Activated naive CD4-positive, alpha-beta T cell treated with anti-CD3 and anti-CD28 coated beads, Interleukin-2, amount 10 ng/mL, durations not matched to agents 7 days and 5 days (primary cell): ENCODE measurements around the gene SNAPC4.

Source experiments
- CTCF ChIA-PET: fragments of 350-600 bp; sonication (Branson Sonifier 250); formaldehyde crosslinking; loops from one replicate; lab custom pipeline; 2021; ENCODE audit warnings: antibody characterized with exemption; lab: Charles Lee
- DNase-seq: peaks from one replicate; pipeline ENCODE4 v3.0.0-alpha.2; 2020
- H3K27ac Mint-ChIP-seq: one replicate; pipeline ENCODE4 v1.8.0; 2021; ENCODE audit warnings: mild to moderate bottlenecking, moderate library complexity, mixed read lengths
- H3K27me3 Mint-ChIP-seq: one replicate; pipeline ENCODE4 v1.8.0; 2021; ENCODE audit warnings: mild to moderate bottlenecking, mixed read lengths
- H3K36me3 Mint-ChIP-seq: one replicate; pipeline ENCODE4 v1.8.0; 2021; ENCODE audit warnings: mixed read lengths
- H3K4me1 Mint-ChIP-seq: one replicate; pipeline ENCODE4 v1.8.0; 2021; ENCODE audit warnings: mixed read lengths
- H3K4me3 Mint-ChIP-seq: one replicate; pipeline ENCODE4 v1.8.0; 2021; ENCODE audit warnings: mild to moderate bottlenecking, moderate library complexity, mixed read lengths
- H3K9me3 Mint-ChIP-seq: one replicate; pipeline ENCODE4 v1.8.0; 2021; ENCODE audit warnings: mixed read lengths

SNAPC4 gene, protein sequence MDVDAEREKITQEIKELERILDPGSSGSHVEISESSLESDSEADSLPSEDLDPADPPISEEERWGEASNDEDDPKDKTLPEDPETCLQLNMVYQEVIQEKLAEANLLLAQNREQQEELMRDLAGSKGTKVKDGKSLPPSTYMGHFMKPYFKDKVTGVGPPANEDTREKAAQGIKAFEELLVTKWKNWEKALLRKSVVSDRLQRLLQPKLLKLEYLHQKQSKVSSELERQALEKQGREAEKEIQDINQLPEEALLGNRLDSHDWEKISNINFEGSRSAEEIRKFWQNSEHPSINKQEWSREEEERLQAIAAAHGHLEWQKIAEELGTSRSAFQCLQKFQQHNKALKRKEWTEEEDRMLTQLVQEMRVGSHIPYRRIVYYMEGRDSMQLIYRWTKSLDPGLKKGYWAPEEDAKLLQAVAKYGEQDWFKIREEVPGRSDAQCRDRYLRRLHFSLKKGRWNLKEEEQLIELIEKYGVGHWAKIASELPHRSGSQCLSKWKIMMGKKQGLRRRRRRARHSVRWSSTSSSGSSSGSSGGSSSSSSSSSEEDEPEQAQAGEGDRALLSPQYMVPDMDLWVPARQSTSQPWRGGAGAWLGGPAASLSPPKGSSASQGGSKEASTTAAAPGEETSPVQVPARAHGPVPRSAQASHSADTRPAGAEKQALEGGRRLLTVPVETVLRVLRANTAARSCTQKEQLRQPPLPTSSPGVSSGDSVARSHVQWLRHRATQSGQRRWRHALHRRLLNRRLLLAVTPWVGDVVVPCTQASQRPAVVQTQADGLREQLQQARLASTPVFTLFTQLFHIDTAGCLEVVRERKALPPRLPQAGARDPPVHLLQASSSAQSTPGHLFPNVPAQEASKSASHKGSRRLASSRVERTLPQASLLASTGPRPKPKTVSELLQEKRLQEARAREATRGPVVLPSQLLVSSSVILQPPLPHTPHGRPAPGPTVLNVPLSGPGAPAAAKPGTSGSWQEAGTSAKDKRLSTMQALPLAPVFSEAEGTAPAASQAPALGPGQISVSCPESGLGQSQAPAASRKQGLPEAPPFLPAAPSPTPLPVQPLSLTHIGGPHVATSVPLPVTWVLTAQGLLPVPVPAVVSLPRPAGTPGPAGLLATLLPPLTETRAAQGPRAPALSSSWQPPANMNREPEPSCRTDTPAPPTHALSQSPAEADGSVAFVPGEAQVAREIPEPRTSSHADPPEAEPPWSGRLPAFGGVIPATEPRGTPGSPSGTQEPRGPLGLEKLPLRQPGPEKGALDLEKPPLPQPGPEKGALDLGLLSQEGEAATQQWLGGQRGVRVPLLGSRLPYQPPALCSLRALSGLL (N-terminal part only)

DNA sequence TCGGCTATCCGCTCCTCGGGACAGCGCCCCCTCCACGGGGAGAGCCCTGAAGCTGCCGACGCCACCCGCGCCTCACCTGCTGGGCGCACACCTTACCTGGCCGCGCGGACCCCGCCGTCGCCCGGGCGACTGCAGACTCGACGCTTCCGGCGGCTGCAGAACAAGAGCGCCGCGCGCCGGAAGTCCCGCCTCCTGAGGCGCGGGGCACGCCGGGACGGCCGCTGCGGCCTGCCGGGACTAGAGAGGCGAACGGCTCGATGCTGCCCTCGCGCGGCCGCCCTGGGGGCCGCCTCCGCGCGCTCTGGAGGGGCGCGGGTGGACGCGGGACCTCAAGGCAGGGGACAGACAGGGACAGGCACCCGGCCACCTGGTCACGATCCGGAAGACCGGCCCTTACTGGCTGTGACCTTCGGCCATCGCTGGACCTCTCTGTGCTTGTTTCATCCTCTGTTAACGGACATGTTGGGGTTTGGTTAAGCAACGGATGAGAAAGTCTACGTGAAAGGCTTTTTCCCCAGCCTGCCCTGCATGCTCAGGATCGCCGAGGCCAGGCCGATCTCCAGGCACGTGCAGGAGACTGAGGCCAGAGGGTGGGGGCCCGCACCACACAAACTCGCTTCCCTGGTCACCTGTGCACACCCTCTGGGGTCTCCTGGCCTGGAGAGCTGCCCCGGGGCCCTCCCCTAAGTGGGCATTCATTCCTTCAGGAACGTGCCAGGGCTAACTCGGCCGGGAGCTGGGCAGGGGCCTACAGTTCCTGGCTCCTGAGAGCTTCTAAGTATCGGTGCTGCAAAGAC, at the start of gene SNAPC4:
Gene SNAPC4, minus strand, starts transcription at position 133 of the 797 bp plus-strand sequence. CDS start 1,742 bp downstream, outside the sequence.
- peak within 1 kb of the TSS; percentile 81 for H3K27ac Mint-ChIP-seq
- H3K4me3 Mint-ChIP-seq = peak within 1 kb of the TSS; percentile 84
- no peaks in the 10 kb centered on the region for H3K9me3 Mint-ChIP-seq
- DNase-seq = peak; percentile 89
- H3K4me1 Mint-ChIP-seq = peaks cover 63% of the 10 kb centered on the region
- CTCF ChIA-PET = interaction anchor here (0.8 to 2.1 kb wide), 6 partner anchors 10 to 87 kb away, joined by 3 to 6 read pairs (median 4); no protein-coding TSS in a partner anchor
- H3K27me3 Mint-ChIP-seq = no peaks in the 10 kb centered on the region
- peaks cover 43% of the 10 kb centered on the region for H3K36me3 Mint-ChIP-seq

DNA sequence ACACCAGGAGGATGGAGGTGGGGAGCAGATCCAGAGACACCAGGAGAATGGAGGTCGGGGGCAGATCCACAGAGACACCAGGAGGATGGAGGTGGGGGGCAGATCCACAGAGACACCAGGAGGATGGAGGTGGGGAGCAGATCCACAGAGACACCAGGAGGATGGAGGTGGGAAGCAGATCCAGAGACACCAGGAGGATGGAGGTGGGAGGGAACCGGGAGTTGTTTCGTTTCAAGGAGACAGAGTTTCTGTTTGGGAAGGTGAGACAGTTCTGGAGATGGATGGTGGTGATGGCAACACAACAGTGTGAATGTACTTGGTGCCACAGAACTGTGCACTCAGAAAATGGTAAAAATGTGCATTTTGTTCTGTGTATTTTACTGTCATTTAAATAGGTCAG, 48.7 kb upstream of the SNAPC4 start:
- Mint-ChIP-seq H3K27me3 (no peaks in the 10 kb centered on the region), H3K4me3 (no peak overlapping the region), H3K36me3 (peaks cover 53% of the 10 kb centered on the region), H3K4me1 (no peaks in the 10 kb centered on the region), H3K9me3 (no peaks in the 10 kb centered on the region), H3K27ac (no peak overlapping the region)
- no peak for DNase-seq
- CTCF ChIA-PET = no interaction called here

DNA sequence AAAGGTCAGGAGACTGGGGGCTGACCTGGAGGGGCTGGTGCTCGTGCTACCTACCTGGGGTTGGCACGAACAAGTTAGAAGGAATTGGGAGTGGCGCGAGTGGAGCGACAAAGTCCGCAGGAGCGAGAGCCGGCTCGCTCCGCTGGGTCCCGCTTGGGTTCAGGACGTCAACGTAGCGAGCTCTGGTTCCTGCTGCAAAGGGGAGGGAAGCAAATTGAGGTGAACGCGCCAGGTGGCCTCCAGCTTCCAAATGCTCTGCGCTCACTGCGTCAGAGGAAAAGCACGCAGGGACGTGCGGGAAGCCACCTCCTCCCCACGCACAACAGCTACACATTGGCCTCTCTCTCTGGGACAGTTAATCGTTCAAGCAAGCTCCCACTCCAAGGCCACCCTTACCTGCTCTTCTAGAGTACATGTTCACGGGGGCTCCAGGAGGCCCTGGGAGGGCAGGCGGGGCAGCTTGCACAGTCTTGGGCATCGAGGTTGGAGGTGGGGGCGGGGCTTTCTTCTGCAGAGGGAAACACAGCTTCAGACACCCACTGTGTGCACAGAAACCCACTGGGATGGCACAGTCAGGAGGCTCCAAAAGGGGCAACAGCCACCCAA, 47.3 kb upstream of the SNAPC4 start:
- Mint-ChIP-seq H3K36me3 (peaks cover 55% of the 10 kb centered on the region), H3K27ac (no peak overlapping the region), H3K4me1 (no peaks in the 10 kb centered on the region), H3K4me3 (no peak overlapping the region), H3K27me3 (no peaks in the 10 kb centered on the region), H3K9me3 (no peaks in the 10 kb centered on the region)
- CTCF ChIA-PET = no interaction called here
- no peak for DNase-seq

DNA sequence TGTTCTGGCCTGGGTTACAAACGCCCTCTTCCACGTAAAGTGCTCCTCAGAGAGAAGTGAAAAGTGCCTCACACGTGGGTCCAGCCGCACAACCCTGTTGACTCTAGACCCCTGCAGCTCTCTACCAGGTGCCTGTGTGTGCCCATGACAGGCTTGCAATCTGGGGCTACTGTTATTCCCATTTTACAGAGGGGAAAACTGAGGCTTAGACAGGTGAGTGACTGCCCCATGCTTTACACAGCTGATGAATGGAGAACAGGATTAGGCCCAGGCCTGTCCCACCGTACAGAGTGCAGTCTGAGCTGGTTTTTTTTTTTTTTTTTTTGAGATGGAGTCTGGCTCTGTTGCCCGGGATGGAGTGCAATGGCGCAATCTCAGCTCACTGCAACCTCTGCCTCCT, 45.8 kb upstream of the SNAPC4 start:
- Mint-ChIP-seq H3K27ac (no peak overlapping the region), H3K36me3 (peaks cover 50% of the 10 kb centered on the region), H3K9me3 (no peaks in the 10 kb centered on the region), H3K4me1 (no peaks in the 10 kb centered on the region), H3K27me3 (no peaks in the 10 kb centered on the region), H3K4me3 (no peak overlapping the region)
- CTCF ChIA-PET = no interaction called here
- no peak for DNase-seq

DNA sequence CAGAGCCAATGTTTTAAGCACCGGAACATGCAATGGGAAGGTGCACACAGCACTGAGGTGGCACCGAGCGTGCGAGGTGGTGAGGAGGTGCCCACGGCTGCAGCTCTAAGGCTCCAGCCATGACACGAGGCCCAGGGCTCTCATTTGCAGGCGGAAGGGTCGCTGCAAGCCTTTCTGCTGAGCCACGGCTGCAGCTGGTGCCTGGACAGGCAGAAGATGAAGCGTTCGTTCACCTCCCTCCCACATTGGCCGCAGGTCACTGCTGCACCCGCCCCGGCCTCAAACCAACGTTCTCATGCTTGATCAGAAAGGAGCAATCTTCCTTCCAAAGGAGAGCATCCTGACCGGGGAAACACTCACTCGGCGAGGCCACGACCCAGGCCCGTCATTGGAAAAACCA, 44.1 kb upstream of the SNAPC4 start:
- Mint-ChIP-seq H3K9me3 (no peaks in the 10 kb centered on the region), H3K27me3 (no peaks in the 10 kb centered on the region), H3K4me1 (no peaks in the 10 kb centered on the region), H3K4me3 (no peak overlapping the region), H3K27ac (no peak overlapping the region), H3K36me3 (peaks cover 43% of the 10 kb centered on the region)
- no peak for DNase-seq
- CTCF ChIA-PET = no interaction called here

DNA sequence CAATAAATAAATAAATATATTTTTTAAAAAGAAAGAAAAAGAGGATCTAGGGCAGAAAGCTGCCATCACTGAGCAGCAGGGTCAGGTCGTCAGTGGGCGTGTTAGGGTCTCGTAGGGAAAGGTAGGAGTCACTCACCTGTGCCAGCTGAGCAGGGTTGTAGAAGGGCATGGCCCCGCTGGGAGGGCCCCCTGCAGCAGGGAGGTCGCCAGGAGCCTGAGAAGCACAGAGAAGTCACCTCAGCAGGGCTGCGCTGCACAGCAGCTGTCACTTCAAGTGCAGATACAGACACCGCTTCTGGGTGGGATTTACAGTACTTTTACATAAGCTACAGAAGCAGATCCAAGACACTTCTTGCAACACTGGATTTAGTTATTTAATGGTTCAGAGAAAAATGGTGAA, 43.7 kb upstream of the SNAPC4 start:
- Mint-ChIP-seq H3K9me3 (no peaks in the 10 kb centered on the region), H3K27ac (no peak overlapping the region), H3K36me3 (peaks cover 43% of the 10 kb centered on the region)

DNA sequence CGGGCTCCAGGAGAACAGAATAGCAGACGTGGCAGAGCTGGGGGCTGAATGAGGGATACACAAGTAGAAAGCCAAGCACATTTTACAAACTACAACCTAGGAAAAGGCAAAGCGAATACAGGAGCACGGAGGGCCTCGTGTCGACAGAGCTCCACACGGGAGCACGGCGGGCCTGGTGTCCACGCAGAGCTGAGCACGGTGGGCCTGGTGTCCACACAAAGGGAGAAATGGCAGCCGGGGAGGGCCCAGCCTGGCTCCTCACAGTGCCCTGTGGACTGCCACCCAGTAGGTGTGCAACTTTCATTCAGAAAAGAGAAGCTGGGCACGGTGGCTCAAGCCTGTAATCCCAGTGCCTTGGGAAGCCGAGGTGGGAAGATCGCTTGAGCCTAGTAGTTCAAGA, 43.1 kb upstream of the SNAPC4 start:
- CTCF ChIA-PET = interaction anchor here (1.0 kb wide), 1 partner anchor 25 kb away, joined by 3 read pairs; no protein-coding TSS in a partner anchor
- DNase-seq = no peak
- Mint-ChIP-seq H3K4me1 (peaks cover 4% of the 10 kb centered on the region), H3K27ac (no peak overlapping the region), H3K36me3 (peaks cover 41% of the 10 kb centered on the region), H3K27me3 (no peaks in the 10 kb centered on the region), H3K9me3 (no peaks in the 10 kb centered on the region), H3K4me3 (no peak overlapping the region)

More for the DNA sequence above, 43.7 kb upstream of the SNAPC4 start:
- H3K27me3 Mint-ChIP-seq = no peaks in the 10 kb centered on the region
- H3K4me3 Mint-ChIP-seq = no peak overlapping the region
- CTCF ChIA-PET = no interaction called here
- no peaks in the 10 kb centered on the region for H3K4me1 Mint-ChIP-seq
- DNase-seq = no peak

DNA sequence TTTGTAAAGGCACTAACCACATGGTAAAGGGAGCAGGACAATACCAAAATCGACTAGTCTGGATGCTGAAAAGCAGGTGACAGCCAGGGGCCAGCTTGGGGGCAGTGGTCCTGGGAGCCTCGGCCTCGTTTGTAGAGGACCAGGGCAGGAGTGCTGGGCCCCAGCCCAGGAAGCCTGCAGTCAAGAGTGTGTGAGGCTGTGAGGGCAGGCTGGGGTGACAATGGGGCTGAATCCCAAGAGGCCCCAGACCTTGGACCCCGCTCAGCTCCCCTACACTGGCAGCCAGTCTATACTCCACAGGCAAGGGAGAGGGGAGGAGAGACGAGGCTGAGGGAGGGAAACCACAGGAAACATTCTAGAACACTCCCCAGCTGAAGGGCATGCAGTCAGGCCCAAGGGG, 42.3 kb upstream of the SNAPC4 start:
- no peaks in the 10 kb centered on the region for H3K9me3 Mint-ChIP-seq
- CTCF ChIA-PET = interaction anchor here (1.0 kb wide), 1 partner anchor 25 kb away, joined by 3 read pairs; no protein-coding TSS in a partner anchor
- H3K27ac Mint-ChIP-seq = no peak overlapping the region
- DNase-seq = no peak
- peaks cover 35% of the 10 kb centered on the region for H3K36me3 Mint-ChIP-seq
- H3K4me1 Mint-ChIP-seq = peaks cover 12% of the 10 kb centered on the region
- no peak overlapping the region for H3K4me3 Mint-ChIP-seq
- no peaks in the 10 kb centered on the region for H3K27me3 Mint-ChIP-seq

DNA sequence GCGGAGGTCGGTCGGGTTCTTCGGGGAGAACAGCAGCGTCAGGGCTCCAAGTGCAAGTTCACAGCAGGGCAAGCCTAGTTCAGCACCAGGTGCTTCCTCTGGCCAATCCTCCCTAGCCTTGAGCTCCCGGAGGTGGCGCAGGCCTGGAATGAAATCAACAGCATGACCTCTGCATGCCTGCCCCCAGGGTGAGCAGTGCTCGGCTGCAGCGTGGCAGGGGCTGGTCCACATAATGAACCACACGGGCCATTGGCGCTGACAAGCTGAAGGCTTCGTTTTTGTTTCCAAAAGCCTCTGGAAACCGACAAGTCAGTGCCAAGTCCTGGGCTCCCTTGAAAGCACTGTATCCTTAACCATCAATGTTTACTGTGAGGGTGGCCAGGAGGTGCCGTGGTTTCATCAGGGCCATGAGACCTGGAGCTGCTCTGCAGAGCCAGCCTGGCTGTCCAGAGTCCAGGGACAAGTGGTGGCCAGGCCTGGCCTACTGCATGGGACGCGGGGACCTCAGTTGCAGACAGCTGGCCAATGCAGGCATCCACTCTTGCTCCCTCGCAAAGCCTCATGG, 41.8 kb upstream of the SNAPC4 start:
- Mint-ChIP-seq H3K27me3 (no peaks in the 10 kb centered on the region), H3K4me1 (peaks cover 17% of the 10 kb centered on the region), H3K27ac (no peak overlapping the region), H3K4me3 (no peak overlapping the region), H3K36me3 (peaks cover 35% of the 10 kb centered on the region), H3K9me3 (no peaks in the 10 kb centered on the region)
- CTCF ChIA-PET = no interaction called here
- no peak for DNase-seq

DNA sequence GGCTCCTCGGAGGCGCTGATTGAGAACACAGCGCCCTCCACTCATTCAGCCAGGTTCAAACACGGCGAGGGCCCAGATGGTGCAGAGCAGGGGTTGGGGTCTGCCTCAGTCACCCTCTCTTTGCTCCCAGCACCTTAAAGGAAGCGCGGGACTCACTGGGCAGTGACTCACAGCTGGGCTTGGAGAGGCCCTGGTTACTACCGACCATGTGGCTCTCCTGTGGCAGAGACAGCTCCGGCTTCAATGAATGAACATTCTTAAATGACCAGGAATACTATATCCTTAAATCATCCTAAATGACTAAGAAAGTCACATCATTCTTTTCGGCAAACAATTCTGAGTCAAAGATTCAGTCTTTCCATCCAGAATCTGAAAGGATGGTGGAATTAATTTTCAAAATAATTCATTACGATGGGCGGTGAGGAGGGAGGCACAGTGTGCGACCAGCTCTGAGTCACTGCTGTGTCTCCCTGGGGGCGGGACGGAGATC, 41.3 kb upstream of the SNAPC4 start:
- no peaks in the 10 kb centered on the region for H3K9me3 Mint-ChIP-seq
- H3K4me1 Mint-ChIP-seq = peaks cover 21% of the 10 kb centered on the region
- H3K4me3 Mint-ChIP-seq = no peak overlapping the region
- peaks cover 35% of the 10 kb centered on the region for H3K36me3 Mint-ChIP-seq
- CTCF ChIA-PET = no interaction called here
- no peaks in the 10 kb centered on the region for H3K27me3 Mint-ChIP-seq
- no peak for DNase-seq
- no peak overlapping the region for H3K27ac Mint-ChIP-seq

DNA sequence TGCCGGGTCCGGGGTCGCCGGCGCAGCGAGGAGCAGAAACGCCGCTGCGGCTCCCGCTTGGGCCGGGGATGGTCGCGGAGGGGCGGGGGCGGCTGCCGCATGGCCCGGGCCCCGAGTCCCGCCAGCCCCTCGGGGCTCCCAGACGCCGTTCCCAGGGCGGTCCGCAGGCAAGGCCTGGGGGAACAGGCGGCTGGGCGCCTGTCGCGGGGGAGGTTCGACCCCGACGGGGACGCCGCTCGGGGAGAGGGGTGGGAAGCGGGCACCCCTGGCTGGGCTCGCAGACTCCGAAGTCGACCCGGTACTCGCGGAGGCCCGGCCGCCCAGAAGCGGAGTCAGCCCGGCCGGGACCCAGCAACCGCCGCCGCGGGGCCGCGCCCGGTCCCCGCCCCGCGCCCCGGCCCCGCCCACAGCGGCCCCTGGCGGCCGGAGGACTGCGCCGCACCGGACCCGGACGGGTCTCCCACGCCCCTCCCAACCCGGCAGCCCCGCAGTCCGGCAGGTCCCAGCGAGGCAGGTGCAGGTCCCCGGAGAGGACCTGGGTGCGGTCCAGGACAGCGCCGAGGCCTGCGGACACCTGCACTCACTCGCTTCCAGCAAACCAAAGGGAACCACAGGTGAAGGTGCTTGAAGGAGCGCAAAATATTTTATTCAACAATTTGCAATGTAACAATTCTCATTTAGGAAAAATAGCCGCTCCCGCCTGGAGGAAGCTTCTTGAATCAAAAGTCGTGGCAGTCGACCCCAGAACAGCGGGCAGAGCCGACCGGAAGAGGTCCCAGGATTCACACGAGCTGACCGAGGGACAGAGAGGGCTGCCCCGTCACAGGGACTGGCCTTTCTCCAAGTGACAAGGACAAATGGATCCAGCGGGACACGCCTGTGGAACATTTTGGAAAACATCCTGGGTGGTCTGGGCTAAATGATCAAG, 39.8 kb upstream of the SNAPC4 start, which contains the start of gene INPP5E:
Gene INPP5E, minus strand, starts transcription at position 365 of the 928 bp plus-strand sequence. CDS start 426 bp downstream, outside the sequence.
- CTCF ChIA-PET = interaction anchor here (0.7 kb wide), 1 partner anchor 15 kb away, joined by 3 read pairs; no protein-coding TSS in a partner anchor
- Mint-ChIP-seq H3K27me3 (no peaks in the 10 kb centered on the region), H3K9me3 (no peaks in the 10 kb centered on the region), H3K4me1 (peaks cover 24% of the 10 kb centered on the region), H3K36me3 (peaks cover 35% of the 10 kb centered on the region), H3K4me3 (peak within 1 kb of the TSS; percentile 87), H3K27ac (peak within 1 kb of the TSS; percentile 83)
- peak; percentile 82 for DNase-seq
